H1 (cell line): Measurements from ENCODE around the gene RYR3. TPM values are rescaled to one million over a fixed set of nuclear protein-coding genes. Genes with fewer than 3 reads are reported as not detected.

ENCODE experiments used
- CTCF ChIA-PET: fragments of 300-600 bp; sonication (Branson Sonifier 250); formaldehyde crosslinking; loops from one replicate; lab custom pipeline; 2021; ENCODE audit not compliant: partially characterized antibody; lab: Charles Lee
- POLR2A ChIA-PET: fragments of 300-600 bp; sonication (Branson Sonifier 250); formaldehyde crosslinking; loops from one replicate; lab custom pipeline; 2021; ENCODE audit warnings: inconsistent platforms; ENCODE audit not compliant: partially characterized antibody; lab: Charles Lee
- DNase-seq, 2 experiments: peaks; one replicate each; pipeline versions ENCODE4 v3.0.0 to v3.0.0-alpha.2; 2010 to 2022; ENCODE audit warnings: low spot score in 2 of 2, low read depth in 1 of 2, mixed read lengths in 1 of 2
- FAIRE-seq: peaks from 2 replicates; lab custom pipeline; 2011; peaks lifted over from hg19 to GRCh38; lab: Jason Lieb, UNC
- H2AFZ ChIP-seq: 2 replicates; pipeline ENCODE4 v1.8.1; 2012; ENCODE audit warnings: low read length, inconsistent platforms
- H2AK5ac ChIP-seq: 2 replicates; pipeline ENCODE4 v1.6.1; 2013; ENCODE audit warnings: low read depth, low read length
- H2BK120ac ChIP-seq: replicated peaks from 2 replicates; pipeline ENCODE3; 2013; ENCODE audit warnings: low read depth, low read length, inconsistent platforms
- H2BK12ac ChIP-seq: 2 replicates; pipeline ENCODE4 v1.6.1; 2013; ENCODE audit warnings: low read depth, low read length
- H2BK15ac ChIP-seq: 2 replicates; pipeline ENCODE4 v1.6.1; 2013; ENCODE audit warnings: low read length
- H2BK20ac ChIP-seq: 2 replicates; pipeline ENCODE4 v1.6.1; 2013; ENCODE audit warnings: low read length
- H2BK5ac ChIP-seq: 2 replicates; pipeline ENCODE4 v1.6.1; 2013; ENCODE audit warnings: low read depth, low read length
- H3K14ac ChIP-seq: 2 replicates; pipeline ENCODE4 v1.6.1; 2013; ENCODE audit warnings: inconsistent platforms; ENCODE audit not compliant: insufficient read length
- H3K18ac ChIP-seq: 2 replicates; pipeline ENCODE4 v1.6.1; 2013; ENCODE audit warnings: low read length; ENCODE audit errors: extremely low read depth
- H3K23ac ChIP-seq: 2 replicates; pipeline ENCODE4 v1.6.1; 2013; ENCODE audit warnings: inconsistent platforms; ENCODE audit not compliant: insufficient read length
- H3K23me2 ChIP-seq: 2 replicates; pipeline ENCODE4 v1.6.1; 2013; ENCODE audit warnings: low read depth, low read length
- H3K27ac ChIP-seq: 2 replicates; pipeline ENCODE4 v1.6.1; 2011; ENCODE audit warnings: low read depth, low read length, inconsistent platforms
- H3K27me3 ChIP-seq, 4 experiments: replicated peaks in 1 of 4; 1 replicate in 1 of 4; 2 replicates in 3 of 4; pipeline versions ENCODE4 v1.6.1 to v1.8.1; 2011 to 2013; ENCODE audit warnings: low read length in 3 of 4, mild to moderate bottlenecking in 3 of 4, inconsistent platforms in 2 of 4, mixed read lengths in 2 of 4, moderate library complexity in 1 of 4; ENCODE audit not compliant: control insufficient read depth in 3 of 4, insufficient read depth in 3 of 4; ENCODE audit errors: extremely low read depth in 1 of 4
- H3K36me3 ChIP-seq, 4 experiments: 2 replicates each; pipeline versions ENCODE4 v1.6.1 to v1.8.1; 2011 to 2013; ENCODE audit warnings: mild to moderate bottlenecking in 4 of 4, low read length in 3 of 4, moderate library complexity in 2 of 4, control low read depth in 1 of 4, inconsistent platforms in 1 of 4; ENCODE audit not compliant: insufficient read depth in 4 of 4, control insufficient read depth in 2 of 4
- H3K4ac ChIP-seq: replicated peaks from 2 replicates; pipeline ENCODE3; 2013; ENCODE audit warnings: low read length, low read depth, mixed read lengths, inconsistent platforms; ENCODE audit not compliant: insufficient read length
- H3K4me1 ChIP-seq, 4 experiments: replicated peaks in 1 of 4; 1 replicate in 1 of 4; 2 replicates in 3 of 4; pipeline versions ENCODE4 v1.6.1 to v1.8.1; 2011 to 2013; ENCODE audit warnings: low read length in 3 of 4, inconsistent platforms in 2 of 4, mixed read lengths in 1 of 4; ENCODE audit not compliant: insufficient read depth in 4 of 4, control insufficient read depth in 3 of 4
- H3K4me2 ChIP-seq, 2 experiments: 2 replicates each; pipeline versions ENCODE4 v1.6.1 to v1.8.1; 2011 to 2013; ENCODE audit warnings: low read depth in 2 of 2, low read length in 2 of 2, control low read depth in 1 of 2, inconsistent platforms in 1 of 2, mild to moderate bottlenecking in 1 of 2; ENCODE audit not compliant: insufficient read depth in 1 of 2
- H3K4me3 ChIP-seq, 4 experiments: fragments of 200-600, 300-600 bp in 1 of 4; sonication (generic), shearing (Covaris generic), sonication (Bioruptor Twin) in 1 of 4; 2 replicates each; pipeline versions ENCODE4 v1.5.1 to v1.8.1; 2011 to 2016; ENCODE audit warnings: low read length in 4 of 4, low read depth in 3 of 4, control low read depth in 2 of 4, inconsistent platforms in 2 of 4, mild to moderate bottlenecking in 2 of 4, mixed read lengths in 1 of 4, moderate library complexity in 1 of 4; ENCODE audit not compliant: insufficient read depth in 2 of 4; ENCODE audit errors: extremely low read depth in 1 of 4
- H3K56ac ChIP-seq: replicated peaks from 2 replicates; pipeline ENCODE3; 2013; ENCODE audit warnings: low read depth, mild to moderate bottlenecking, mixed read lengths, low read length, inconsistent platforms; ENCODE audit not compliant: insufficient read length
- H3K79me1 ChIP-seq: 2 replicates; pipeline ENCODE4 v1.6.1; 2013; ENCODE audit warnings: low read depth, low read length, control low read depth
- H3K79me2 ChIP-seq, 2 experiments: 2 replicates each; pipeline versions ENCODE4 v1.6.1 to v1.8.1; 2012 to 2013; ENCODE audit warnings: low read length in 2 of 2, mild to moderate bottlenecking in 2 of 2, inconsistent platforms in 1 of 2; ENCODE audit not compliant: insufficient read depth in 2 of 2, control insufficient read depth in 1 of 2
- H3K9ac ChIP-seq, 4 experiments: replicated peaks in 1 of 4; 1 replicate in 1 of 4; 2 replicates in 3 of 4; pipeline versions ENCODE4 v1.6.1 to v1.8.1; 2011 to 2013; ENCODE audit warnings: low read depth in 3 of 4, low read length in 3 of 4, control low read depth in 2 of 4, mild to moderate bottlenecking in 2 of 4, moderate library complexity in 2 of 4, inconsistent platforms in 1 of 4; ENCODE audit errors: extremely low read depth in 1 of 4
- H3K9me3 ChIP-seq, 2 experiments: 2 replicates each; pipeline versions ENCODE4 v1.6.1 to v1.8.1; 2012 to 2013; ENCODE audit warnings: mild to moderate bottlenecking in 2 of 2, moderate library complexity in 2 of 2, control low read depth in 1 of 2, inconsistent platforms in 1 of 2, low read depth in 1 of 2, low read length in 1 of 2, mixed read lengths in 1 of 2; ENCODE audit not compliant: insufficient read depth in 2 of 2
- H4K20me1 ChIP-seq, 2 experiments: replicated peaks in 1 of 2; 2 replicates each; pipeline versions ENCODE3 to v1.8.1; 2011 to 2013; ENCODE audit warnings: inconsistent platforms in 2 of 2, low read length in 2 of 2, mild to moderate bottlenecking in 1 of 2; ENCODE audit not compliant: insufficient read depth in 2 of 2, control insufficient read depth in 1 of 2
- H4K5ac ChIP-seq: 2 replicates; pipeline ENCODE4 v1.6.1; 2013; ENCODE audit warnings: low read length, low read depth, mixed read lengths, inconsistent platforms; ENCODE audit not compliant: insufficient read length
- H4K8ac ChIP-seq: 2 replicates; pipeline ENCODE4 v1.8.0; 2013; ENCODE audit warnings: mild to moderate bottlenecking, moderate library complexity, low read length, inconsistent platforms; ENCODE audit not compliant: insufficient read depth; ENCODE audit errors: extremely low read depth
- H4K91ac ChIP-seq: replicated peaks from 2 replicates; pipeline ENCODE3; 2013; ENCODE audit warnings: low read length, mixed read lengths, inconsistent platforms; ENCODE audit not compliant: insufficient read length
- BRCA1 ChIP-seq: IDR thresholded peaks from 2 replicates; pipeline ENCODE4 v1.6.1; 2012; ENCODE audit warnings: low read depth, low read length, improper control_type of control experiment
- CBX5 ChIP-seq: fragments of 300-800, 300-1000 bp; sonication (generic); IDR thresholded peaks from 2 replicates; pipeline ENCODE4 v1.7.1; 2016; ENCODE audit warnings: antibody characterized with exemption, low read length, low read depth
- NANOG ChIP-seq: IDR thresholded peaks from 2 replicates; pipeline ENCODE4 v1.6.1; 2011; ENCODE audit warnings: low read length, low read depth, mild to moderate bottlenecking, inconsistent platforms; ENCODE audit not compliant: insufficient read depth, poor library complexity, severe bottlenecking
- RAD21 ChIP-seq, 2 experiments: IDR thresholded peaks in 1 of 2; conservative IDR thresholded peaks in 1 of 2; 2 replicates each; pipeline ENCODE4 v1.6.1; 2011; ENCODE audit warnings: low read depth in 2 of 2, low read length in 2 of 2, improper control_type of control experiment in 1 of 2, inconsistent platforms in 1 of 2, mild to moderate bottlenecking in 1 of 2, moderate library complexity in 1 of 2
- SIN3A ChIP-seq, 2 experiments: IDR thresholded peaks in 1 of 2; conservative IDR thresholded peaks in 1 of 2; 2 replicates each; pipeline ENCODE4 v1.6.1; 2011 to 2012; ENCODE audit warnings: low read length in 2 of 2, improper control_type of control experiment in 1 of 2, low read depth in 1 of 2, mild to moderate bottlenecking in 1 of 2
- SP4 ChIP-seq: IDR thresholded peaks from 2 replicates; pipeline ENCODE4 v1.6.1; 2012; ENCODE audit warnings: low read length, inconsistent platforms
- WGBS, 2 experiments: shearing (Covaris generic) in 1 of 2; methylation state at CpG; one replicate each; pipeline versions ENCODE4 v1.1.6 to v1.1.7; 2013 to 2015; ENCODE audit warnings: low lambda C conversion rate in 2 of 2, mixed read lengths in 2 of 2, inconsistent platforms in 1 of 2, low coverage in 1 of 2, missing lambda C conversion rate in 1 of 2; ENCODE audit not compliant: insufficient replicate concordance in 2 of 2, insufficient coverage in 1 of 2, insufficient read length in 1 of 2; ENCODE audit errors: extremely low coverage in 1 of 2, missing lambda C conversion rate in 1 of 2; 5-methylcytosine and 5-hydroxymethylcytosine counted together
- polyA plus RNA-seq, 7 experiments: library from polyadenylated mRNA; depleted of rRNA in 3 of 7; stranded (reverse) in 5 of 7; unstranded in 2 of 7; fragments of >200 nt in 5 of 7; fragments of 200-250 nt in 2 of 7; gene quantifications; 1 replicate in 5 of 7; 2 replicates in 1 of 7; 4 replicates in 1 of 7; pipeline versions ENCODE4 v1.2.1 to v1.2.3, GENCODE V29; 2011 to 2013; ENCODE audit warnings: missing spikeins in 2 of 7, mixed read lengths in 2 of 7
- total RNA-seq: library from RNA; stranded (reverse); fragmentation: NEBNext Ultra II Directional; extraction: Animal tissue kit (Norgen Biotek cat#: 25700); gene quantifications from 2 replicates; pipeline ENCODE4 v1.2.1, GENCODE V29; 2021

The RYR3 gene
- total and polyA plus RNA-seq, 2 of the 8 experiments (the other 6 are each of a cell fraction or from before 2014, with no cell fraction given) = 0.33 to 3.4 TPM

DNA sequence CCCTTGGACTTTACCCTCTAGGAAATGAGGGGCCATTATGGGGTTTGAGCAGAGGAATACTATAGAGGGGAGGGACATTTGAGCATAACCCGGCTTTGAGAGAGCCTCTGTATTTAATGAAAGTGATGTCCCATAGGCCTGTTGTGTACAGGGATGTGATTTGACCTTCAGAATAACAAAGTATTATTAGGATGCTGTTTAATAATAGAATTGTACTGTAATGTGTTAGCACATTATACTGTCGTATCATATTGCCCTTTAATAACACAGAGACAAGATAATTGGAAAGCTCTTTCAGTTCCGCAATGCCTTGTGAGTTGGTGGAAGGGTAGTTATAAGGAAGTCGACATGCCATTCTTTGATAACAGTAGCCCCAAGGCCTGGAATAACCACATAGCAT, 328.3 kb downstream of the RYR3 start:
- no peak overlapping the region for H2BK5ac ChIP-seq
- H3K4me2 ChIP-seq = no peak overlapping the region
- no peak overlapping the region for H3K23ac ChIP-seq
- no peak overlapping the region for H4K8ac ChIP-seq
- H4K20me1 ChIP-seq = no peaks in the 10 kb centered on the region
- ChIA-PET POLR2A (interaction anchor here (0.9 kb wide), 1 partner anchor 320 kb away, joined by 3 read pairs; no protein-coding TSS in a partner anchor), CTCF (interaction anchor here (0.8 to 1.5 kb wide), 3 partner anchors 11 to 20 kb away, joined by 3 to 6 read pairs (median 3); no protein-coding TSS in a partner anchor)
- H2BK20ac ChIP-seq = no peak overlapping the region
- no peaks in the 10 kb centered on the region for H3K27me3 ChIP-seq
- no peak overlapping the region for H2AFZ ChIP-seq
- H2BK120ac ChIP-seq = no peak overlapping the region
- H3K9me3 ChIP-seq = no peaks in the 10 kb centered on the region
- DNase-seq = no peak
- no peak overlapping the region for H3K9ac ChIP-seq
- H3K23me2 ChIP-seq = no peaks in the 10 kb centered on the region
- no peak overlapping the region for H4K91ac ChIP-seq
- no peaks in the 10 kb centered on the region for H3K79me2 ChIP-seq
- no peak overlapping the region for H3K14ac ChIP-seq
- no peak for FAIRE-seq
- no peak overlapping the region for H3K27ac ChIP-seq
- H2BK12ac ChIP-seq = no peak overlapping the region
- H3K4me3 ChIP-seq = no peak overlapping the region
- no peak overlapping the region for H2BK15ac ChIP-seq
- no peak overlapping the region for H3K56ac ChIP-seq
- H3K4ac ChIP-seq = no peak overlapping the region
- H3K18ac ChIP-seq = no peak overlapping the region
- no peaks in the 10 kb centered on the region for H3K36me3 ChIP-seq
- H4K5ac ChIP-seq = no peak overlapping the region
- no peaks in the 10 kb centered on the region for H3K79me1 ChIP-seq
- whole genome bisulfite sequencing, 2 experiments = 90% methylated on average over 4 of the region's 4 CpGs; no CpG with 5 or more reads in 1 of the 2 experiments
- H3K4me1 ChIP-seq = no peaks in the 10 kb centered on the region
- H2AK5ac ChIP-seq = no peak overlapping the region
- TF ChIP-seq BRCA1 = no peak
- TF ChIP-seq SIN3A (conservative IDR thresholded peaks at IDR 0.05 in 1 of 2, IDR thresholded peaks at IDR 0.05 in 1 of 2; ENCODE audit: low read depth in 1 of 2, low read length in 2 of 2) = no peak
- TF ChIP-seq RAD21 (IDR thresholded peaks at IDR 0.05 in 1 of 2, conservative IDR thresholded peaks at IDR 0.05 in 1 of 2; ENCODE audit: low read depth in 2 of 2, low read length in 2 of 2) = no peak
- TF ChIP-seq NANOG = no peak
- TF ChIP-seq SP4 = no peak
- TF ChIP-seq CBX5 = no peak
